Superior temporal gyrus (tissue), 1 donor: ENCODE data around the gene EEFSEC.

Experiments used
- DNase-seq: peaks from one replicate; pipeline ENCODE4 v3.0.0-alpha.2; 2016; ENCODE audit errors: extremely low spot score

Gene EEFSEC

DNA sequence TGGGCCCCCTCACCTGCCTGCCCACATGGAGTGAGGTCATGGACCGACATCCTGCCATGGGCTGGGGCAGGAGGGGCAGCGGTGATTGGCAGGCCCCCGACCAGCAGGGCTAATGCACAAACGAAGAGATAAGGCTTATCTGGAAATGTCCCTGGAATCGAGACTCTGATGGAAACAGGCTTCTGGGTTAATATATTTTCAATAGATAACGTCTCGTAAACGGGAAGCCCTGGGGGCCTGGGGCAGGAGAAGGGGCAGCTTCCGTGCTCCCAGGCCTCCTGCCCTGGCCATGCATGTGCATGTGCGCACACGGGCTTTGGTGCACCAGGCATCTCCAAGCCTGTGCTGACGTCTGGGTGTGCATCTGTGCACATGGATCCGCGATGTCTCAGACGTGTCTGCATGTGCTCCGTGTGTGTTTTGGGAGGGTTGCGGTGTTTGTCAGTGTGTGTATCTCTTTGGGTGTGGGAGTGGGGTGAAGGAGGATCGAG is 258.3 kb downstream of the EEFSEC start:
- DNase-seq, result no peak

DNA sequence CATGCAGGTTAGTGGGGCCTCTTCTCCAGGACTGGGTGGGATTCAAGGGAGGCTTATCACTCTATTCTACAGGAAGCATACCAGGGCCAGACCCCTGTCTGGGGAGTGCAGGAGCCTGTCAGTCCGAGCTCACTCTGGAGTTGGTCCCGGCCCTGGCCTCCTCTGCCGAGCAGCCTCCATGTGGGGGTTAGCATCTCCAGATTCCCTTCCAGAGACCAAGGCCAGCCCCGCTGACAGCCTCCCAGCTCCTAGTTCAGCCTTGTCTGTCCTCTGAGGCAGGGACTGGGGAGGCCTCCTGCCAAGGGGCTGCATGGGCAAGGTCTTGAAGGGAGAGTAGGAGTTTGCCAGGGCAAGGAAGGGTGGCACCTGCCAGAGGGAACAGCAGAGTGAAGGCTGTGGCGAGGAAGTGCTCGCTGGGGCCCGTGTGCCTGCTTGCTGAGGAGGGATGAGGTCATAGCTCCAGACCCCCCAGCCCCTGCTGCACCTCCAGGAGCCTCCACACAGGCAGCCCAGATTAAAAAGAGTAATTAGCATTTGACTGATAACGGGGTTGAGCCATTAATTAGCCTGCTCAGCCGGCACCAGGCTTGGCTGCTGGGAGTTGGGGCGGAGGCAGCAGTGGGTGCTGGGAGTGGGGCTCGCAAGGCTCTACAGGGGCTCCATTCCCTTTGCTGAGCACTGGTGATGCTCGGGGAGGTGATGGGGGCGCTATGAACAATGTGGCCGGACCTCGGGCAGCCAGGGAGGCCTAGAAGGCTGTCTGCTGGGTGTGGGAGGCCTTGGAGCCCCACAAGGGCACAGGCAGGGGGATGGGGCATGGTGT is 259.1 kb downstream of the EEFSEC start:
- no peak for DNase-seq

DNA sequence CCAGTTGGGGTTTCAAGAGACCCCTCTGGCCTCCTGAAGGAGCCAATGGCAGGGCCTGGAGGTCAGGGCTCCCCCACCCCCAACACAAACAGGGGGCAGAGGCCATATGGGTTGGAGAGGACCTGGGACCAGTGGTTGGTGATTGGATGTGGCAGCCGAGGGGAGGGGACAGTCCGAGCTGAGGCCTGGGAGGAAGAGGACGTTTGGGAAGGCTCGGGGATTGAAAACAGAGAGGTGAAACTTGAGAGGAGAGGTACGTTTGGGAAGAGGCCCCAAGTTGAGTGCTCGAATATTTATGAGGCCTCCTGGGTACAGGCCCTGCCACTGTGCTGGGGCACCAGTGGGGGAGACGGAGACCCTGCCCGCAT is 259.7 kb downstream of the EEFSEC start:
- no peak for DNase-seq

DNA sequence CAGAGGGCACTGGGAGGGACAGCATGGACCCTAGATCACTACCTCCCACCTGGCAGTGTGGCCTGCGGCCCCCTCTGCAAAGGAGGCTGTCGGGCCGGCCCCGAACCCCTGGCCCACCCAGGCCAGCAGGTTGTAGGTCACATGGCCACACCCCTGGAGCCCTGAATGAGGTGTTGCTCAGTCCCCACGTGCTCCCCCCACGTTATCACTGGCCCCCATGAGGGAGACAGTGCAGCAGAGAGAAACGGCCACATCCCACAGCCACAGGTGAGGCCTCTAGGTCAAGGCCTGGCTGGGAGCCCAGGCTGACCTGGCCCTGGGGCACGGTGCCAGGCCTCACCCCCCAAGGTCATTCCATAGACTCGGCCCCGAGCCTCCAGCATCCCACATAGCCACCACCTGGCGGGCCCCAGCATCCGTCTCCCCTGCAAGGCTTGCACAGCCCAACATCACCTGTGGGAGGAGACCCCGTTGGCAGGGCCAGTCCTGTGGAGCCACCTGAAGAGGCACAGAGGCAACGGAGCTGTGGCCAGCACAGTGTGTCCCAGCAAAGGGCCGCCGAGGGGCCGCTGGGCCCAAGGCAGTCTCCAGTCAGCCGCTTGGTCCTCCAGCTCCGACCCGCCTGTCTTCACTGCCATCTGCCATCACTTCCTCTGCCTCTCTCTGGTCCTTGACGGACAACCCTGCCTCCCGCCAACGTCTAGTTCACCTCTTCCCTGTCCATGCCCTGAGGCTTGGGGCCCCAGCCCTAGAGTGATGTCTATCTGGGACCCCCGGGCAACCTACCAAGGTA is 260.3 kb downstream of the EEFSEC start:
- DNase-seq, result no peak

DNA sequence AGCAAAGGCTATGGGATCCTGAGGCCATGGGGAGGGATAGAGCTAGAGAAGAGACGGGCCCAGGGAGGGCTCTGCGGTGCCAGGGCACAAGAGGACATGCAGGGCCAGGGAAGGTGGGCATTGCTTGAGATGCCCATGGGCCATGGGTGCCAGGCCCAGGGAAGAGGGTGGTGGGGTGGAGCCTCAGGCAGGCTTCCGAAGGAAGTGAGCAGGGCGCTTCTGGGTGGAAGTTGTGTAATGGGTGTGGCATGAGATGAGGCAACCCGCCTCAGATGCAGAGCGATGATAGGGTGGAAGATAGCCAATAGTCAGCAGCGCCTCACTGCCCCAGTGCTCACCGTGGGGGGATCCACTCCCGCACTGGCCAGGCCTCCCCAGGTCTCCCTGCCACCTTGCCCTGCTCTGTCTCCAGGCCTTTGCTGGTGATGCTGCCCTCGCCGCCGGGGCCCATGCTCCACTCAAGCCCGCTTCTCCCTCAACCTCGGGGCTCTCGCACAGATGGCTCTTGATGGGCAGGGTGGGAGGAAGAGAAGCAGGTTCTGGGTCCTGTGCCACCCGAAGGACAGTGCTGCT is 262.0 kb downstream of the EEFSEC start:
- DNase-seq, result no peak

DNA sequence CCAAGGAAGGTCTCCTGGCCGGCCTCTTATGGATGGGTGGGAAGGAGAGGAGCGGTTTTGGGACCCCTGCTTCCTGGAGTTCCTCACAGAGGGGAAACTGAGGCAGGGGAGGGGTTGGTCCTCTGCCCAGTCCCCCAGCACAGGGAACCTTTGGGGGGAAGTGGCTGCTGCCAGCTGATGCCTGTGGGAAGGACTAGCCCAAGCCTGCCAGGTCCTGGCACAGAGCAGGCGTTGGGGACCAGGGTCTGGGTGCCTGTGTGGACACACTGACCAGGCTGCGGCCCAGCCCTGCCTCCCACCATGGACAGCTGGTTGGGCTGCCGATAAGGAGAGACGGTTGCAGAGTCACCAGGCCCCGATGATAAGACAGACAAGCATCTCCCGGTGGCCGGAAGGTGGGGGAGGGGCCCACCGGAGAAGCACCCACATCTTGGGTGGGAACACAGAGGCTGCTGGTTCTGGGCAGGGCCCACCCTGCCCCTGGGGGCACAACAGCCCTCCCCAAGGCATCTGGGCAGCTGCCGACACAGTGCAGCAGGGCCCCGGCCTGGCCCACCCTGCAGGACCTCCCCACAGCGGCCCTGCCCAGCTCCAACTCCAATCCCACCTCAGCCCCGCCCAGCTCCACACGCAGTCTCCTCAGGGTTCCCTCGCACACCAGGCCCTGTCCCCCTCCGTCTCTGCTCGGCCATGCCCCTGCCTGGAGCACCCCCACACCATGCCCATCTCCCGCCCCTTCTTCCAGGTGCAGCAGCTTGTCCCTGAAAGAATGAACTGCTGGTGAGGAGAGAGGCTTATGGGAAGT is 262.7 kb downstream of the EEFSEC start:
- DNase-seq, result no peak

DNA sequence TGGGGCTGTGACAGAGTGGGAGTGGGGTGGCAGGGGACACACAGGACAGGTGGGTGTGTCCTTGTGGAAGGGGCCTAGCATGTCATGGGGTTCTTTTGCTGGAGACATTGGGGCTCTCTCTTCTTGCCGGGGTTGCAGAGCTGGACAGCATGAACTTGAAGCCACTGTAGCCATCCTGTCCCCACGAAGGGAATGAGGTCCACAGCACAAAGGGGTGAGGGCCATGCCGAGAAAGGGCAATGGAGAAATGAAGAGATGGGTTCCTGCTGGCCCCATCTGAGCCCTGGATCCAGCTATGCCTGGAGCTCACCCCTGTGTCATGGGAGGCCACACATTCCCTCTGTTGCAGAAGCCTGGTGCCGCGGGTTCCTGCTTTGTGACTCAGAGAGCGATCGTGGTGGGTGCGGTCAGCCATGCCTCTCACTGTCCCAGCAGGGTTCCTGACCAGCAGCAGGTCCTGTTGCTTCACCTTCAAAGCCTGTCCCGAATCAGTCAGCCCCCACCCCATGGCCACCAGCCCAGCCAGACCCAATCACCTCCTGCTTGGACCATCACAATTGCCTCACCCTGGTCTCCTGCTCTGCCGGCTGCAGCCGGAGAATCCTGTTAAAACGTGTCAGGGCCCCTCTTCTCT is 263.4 kb downstream of the EEFSEC start:
- DNase-seq, result no peak

DNA sequence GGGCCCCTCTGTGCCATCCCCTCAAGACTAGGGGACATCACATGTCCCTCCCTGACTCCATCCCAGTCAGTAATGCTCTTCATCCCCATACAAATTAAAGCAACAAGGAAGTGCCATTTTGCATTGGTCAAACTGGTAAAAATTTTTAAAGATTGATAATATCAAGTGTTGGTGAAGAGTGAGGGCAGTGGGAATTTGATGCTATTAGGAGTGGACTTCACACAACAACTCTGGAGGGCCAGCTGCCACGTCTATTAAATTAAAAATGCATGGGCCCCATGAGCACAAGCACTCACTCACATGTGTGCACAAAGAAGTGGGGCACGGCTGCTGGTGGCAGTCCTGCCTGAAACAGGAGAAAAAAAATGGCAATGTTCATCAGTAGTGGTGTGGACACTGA is 265.6 kb downstream of the EEFSEC start:
- DNase-seq, result no peak

DNA sequence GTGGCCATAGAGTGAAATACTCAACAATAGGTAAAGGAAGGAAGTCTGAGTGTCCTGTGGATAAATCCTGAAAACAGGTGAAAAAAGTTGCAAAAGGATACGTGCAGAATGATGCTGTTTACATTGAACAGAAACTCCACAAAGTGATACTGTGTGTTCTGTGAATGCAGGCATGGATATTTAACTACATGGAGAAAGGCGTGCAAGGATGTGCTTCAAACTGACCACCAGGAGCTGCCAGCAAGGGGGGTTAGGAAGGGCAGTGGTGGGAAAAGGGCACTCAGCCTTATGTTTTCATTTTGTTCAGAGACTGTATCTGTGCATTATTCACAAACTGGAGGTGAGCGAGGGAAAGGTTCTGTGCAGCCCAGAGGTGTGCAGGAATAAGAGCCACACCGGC is 266.0 kb downstream of the EEFSEC start:
- no peak for DNase-seq

DNA sequence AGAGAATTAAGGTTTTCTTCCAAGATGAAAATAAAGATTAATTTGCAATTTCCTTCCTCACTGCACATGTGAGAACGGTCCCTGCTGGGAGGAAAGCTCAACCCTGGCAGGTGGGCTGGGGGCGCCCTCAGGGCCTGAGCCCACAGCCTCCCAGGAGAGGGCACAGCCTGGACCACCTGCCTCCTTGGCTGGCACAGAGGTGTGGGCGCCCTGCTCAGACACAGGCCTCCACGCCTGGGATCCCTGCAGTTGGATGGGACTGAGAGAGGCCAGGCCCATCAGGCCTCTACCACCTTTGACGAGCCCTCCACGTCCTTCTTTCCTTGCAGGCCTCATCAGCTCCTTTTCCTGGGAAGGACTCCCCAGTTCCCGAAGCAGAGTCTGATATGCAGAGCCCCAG is 267.0 kb downstream of the EEFSEC start:
- DNase-seq, result no peak

DNA sequence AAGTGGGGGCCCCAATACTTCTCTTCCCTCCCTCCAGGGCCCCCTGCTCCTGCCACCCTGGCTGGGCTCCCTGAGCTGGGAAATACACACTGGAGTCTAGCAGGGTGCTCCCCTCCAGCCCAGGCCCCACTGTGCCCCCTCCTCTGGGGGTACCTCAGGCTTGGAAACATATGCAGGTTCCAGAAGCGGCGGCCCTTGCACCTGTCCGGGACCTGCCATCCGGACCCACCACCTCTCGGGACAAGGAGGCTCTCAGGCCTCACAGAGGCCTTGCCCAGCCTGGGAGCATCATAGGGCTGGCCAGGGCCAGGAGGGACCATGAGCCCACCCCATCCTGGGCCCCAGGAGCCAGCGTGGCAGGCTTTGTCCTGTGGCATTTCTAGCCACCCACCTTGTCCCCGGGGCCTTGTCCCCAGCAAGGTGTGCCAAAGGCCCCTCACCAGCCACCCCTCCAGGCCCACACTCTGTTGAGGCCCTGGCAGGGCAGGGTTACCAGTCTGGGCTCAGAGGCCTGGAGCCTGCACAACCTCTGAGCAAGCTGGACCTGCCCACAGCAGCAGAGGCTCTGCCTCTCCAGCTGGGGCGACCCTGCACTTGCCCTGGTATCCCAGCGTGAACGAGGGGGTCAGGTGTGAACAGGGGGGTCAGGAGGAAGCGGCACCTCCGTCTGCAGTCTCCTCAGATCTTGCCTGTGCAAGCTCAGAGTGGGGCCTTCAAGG is 267.6 kb downstream of the EEFSEC start:
- no peak for DNase-seq

DNA sequence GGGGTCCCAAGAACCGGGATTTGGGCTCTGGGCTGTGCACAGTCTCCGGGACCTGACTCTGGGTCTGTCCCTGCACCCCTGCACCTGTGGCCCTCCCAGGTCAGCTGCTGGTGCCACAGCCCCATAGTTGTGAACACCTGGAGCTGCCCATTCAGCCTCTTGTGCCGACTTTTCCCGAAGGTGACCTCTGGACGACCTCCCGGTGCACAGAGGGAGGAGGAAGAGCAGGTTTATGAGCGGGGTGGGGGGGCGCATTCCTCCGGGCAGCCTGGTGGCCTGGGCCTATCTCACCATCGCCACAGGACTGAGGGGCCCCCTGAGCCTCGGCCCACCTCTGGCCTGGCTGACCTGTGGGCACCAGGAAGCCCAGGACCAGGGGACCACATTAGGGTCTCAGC is 268.2 kb downstream of the EEFSEC start:
- no peak for DNase-seq

DNA sequence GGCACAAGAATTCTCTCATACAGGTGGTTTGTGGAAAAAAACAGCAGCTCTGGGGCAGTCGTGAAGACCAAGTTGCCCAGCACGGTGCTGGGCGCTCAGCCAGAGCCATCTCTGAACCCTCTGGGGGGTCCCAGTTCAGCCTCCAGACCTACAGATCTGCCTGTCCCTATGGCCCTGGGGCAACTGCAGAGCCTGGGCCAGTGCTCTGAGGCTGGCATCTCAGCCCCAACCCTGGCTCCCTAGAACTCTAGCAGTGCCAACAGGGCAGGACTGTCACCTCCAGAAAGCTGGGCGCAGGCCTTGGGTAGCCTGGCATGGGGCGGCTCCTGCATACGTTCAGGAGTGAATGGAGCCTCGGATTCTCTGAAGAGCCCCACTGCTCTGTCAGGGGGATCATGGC is 268.7 kb downstream of the EEFSEC start:
- DNase-seq, result no peak

DNA sequence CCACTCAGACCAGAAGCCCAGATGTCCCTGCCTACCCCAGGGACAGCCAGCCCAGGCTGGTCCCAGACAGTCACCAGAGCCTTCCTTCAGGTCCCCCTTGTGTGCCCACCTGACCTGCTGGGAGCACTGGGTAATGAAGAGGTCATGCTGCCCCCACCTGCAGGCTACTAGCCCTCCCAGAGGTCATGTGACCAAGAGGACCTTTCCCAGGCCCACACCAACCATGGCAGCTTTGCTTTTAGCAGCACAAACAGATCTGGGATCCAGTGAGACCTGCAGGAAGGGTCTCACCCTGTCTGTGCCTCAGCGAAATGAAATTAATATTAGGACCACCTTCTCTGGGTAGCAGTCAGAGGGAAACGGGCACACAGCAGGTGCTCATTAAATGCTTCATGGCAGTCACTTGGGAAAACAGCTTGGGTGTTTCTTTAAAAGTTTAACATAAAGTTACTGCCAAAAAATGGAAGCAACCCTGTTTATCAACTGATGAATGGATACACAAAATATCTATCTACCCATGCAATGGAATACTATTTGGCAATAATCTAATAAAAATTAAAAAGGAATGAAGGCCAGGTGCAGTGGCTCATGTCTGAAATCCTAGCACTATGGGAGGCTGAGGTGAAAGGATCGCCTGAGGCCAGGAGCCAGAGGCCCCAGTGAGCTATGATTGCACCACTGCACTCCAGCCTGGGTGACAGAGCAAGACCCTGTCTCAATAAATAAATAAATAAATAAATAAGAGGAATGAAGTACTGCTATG is 269.7 kb downstream of the EEFSEC start:
- no peak for DNase-seq

DNA sequence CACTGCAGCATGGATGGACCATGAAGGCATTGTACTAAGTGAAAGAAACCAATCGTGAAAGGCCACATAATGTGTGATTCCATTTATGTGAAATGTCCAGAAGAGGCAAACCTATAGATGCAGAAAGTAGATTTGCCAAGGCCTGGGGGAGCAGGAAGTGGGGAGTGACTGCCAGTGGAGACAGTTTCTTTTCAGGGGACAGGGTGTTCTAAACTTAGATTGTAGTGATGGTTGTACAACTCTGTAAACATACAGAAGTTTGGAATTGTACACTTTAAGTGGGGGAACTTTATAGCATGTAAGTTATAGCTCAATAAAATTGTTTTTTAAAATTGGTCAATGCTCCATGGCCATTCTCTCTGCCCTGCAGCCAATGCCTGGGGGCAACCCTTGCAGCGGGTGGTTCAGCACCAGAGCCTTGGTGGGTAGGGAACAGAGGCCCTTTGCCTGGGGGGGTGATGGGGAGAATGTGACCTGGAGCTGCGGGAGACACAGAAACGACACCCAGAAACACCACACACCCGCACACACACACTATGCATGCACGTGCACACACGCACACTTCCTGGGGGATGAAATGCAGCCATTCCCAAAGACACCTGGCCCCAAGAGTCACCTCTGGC is 270.4 kb downstream of the EEFSEC start:
- DNase-seq, result no peak

DNA sequence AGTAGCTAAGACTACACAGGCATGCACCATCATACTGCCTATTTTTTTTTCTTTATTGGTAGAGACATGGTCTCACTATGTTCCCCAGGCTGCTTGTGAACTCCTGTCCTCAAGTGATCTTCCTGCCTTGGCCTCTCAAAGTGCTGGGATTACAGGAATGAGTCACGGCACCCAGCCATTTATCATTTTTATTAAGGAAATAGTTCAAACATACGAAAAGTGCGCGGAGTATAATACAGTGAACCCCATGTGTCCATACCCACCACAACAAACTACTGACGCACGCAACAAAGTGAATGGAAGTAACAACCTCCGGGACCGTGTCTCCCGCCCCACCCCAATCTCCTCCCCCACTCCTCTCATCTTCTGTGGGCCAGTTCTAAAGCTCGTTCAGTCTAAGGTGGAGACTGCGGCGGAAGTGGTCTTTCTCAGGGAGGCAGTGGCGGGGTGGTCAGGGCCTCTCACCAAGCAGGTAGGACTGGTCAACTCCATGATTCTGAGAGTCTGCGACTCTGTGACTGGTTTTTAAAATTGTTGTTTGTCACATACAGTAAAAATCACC is 271.3 kb downstream of the EEFSEC start:
- DNase-seq, result no peak

DNA sequence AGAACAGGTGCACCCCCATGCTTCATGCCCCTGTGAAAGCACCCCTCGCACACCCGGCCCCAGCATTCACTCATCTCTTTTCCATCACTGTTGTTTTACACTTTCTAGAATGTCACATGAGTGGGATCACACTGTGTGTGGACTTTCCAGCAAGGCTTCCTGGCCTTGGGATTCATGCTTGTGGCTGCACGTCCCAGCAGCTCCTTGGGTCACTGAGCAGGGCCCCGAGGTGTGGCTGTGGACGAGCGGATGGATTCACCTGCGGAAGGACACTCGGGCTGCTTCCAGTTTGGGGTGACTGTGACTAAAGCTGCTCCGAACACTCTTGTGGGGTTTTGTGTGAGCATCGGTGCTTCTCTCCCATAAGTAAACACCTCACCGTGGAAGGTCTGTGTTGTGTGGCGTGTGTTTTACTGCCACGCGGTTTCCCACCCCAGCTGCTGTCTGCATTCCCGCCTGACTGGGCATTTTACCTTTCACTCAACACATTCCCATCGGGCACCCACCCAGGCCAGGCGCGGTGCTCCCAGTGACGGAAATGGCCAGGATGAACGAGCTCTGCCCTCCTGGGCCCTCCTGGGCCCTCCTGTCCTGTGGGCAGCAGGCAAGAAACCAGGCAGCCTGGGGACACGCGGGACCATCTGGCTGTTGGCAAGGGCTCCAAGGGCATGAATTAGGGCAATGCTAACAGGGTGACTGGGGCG is 272.0 kb downstream of the EEFSEC start:
- DNase-seq, result no peak

DNA sequence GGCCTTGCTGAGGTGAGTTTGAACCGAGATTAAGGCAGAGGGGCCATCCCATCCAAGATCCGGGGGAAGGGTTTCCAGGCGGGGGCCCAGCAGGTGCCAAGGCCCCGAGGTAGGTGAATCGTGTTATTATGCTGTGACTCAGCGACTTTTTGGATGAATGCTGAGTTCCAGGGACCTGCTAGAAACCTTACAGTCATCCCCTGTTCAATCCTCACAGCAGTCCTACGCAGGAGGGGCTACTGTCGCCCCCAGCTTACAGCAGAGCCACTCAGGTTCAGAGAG is 272.5 kb downstream of the EEFSEC start:
- no peak for DNase-seq
